Measurements from ENCODE around the gene MUC3A.
A peak's percentile ranks its signal among the peaks of the same experiment; 100 is the strongest.

DNA sequence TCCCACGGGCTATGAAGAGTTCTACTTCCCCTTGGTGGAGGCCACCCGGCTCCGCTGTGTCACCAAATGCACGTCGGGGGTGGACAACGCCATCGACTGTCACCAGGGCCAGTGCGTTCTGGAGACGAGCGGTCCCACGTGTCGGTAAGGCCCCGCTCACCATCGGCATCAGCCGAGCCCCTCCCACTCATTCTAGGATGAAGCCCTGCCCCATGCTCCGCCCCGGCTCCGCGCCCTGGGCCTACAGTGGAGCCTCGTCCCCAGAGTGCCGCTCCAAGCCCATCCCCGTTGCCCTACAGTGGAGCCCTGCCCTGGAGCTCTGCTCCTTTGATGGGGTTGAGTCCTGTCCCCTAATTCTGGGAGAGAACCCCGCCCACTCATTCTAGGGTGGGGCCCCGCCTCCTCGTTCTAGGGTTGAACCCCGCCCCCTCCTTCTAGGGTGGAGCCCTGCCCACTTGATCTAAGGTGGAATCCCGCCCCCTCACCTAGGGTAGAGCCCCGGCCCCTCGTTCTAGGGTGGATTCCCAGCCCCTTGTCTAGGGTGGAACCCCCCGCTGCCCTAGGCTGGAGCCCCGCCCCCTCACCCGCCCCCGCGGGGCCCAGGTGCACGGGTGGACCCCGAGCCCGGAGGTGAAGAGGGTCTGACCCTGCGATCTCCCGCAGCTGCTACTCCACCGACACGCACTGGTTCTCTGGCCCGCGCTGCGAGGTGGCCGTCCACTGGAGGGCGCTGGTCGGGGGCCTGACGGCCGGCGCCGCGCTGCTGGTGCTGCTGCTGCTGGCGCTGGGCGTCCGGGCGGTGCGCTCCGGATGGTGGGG lies 16.6 kb downstream of the MUC3A start:
- TF ChIP-seq, protein P1, sequence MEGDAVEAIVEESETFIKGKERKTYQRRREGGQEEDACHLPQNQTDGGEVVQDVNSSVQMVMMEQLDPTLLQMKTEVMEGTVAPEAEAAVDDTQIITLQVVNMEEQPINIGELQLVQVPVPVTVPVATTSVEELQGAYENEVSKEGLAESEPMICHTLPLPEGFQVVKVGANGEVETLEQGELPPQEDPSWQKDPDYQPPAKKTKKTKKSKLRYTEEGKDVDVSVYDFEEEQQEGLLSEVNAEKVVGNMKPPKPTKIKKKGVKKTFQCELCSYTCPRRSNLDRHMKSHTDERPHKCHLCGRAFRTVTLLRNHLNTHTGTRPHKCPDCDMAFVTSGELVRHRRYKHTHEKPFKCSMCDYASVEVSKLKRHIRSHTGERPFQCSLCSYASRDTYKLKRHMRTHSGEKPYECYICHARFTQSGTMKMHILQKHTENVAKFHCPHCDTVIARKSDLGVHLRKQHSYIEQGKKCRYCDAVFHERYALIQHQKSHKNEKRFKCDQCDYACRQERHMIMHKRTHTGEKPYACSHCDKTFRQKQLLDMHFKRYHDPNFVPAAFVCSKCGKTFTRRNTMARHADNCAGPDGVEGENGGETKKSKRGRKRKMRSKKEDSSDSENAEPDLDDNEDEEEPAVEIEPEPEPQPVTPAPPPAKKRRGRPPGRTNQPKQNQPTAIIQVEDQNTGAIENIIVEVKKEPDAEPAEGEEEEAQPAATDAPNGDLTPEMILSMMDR (IDR thresholded peaks at IDR 0.05): peak in 2 of 3 donors; percentile 31 to 47
- TF ChIP-seq POLR2A (IDR thresholded peaks at IDR 0.05): no peak
- no peak for TF ChIP-seq POLR2AphosphoS5 (IDR thresholded peaks at IDR 0.05)
